Sigmoid colon (tissue), 7 donors: ENCODE data around the gene PLEKHA1. TPM values are rescaled to one million over a fixed set of nuclear protein-coding genes. Genes with fewer than 3 reads are reported as not detected.

Experiments
- DNase-seq: peaks from one replicate; pipeline ENCODE4 v3.0.0-alpha.2; 2019
- H3K27ac ChIP-seq, 4 donors: fragments of 200-600 bp; sonication (generic); one replicate each; pipeline ENCODE4 v1.5.1; 2016 to 2019; ENCODE audit warnings: mild to moderate bottlenecking in 1 of 4
- H3K27me3 ChIP-seq, 3 donors: fragments of 200-600 bp; sonication (generic); one replicate each; pipeline ENCODE4 v1.5.1; 2019; ENCODE audit warnings: mild to moderate bottlenecking in 1 of 3
- H3K36me3 ChIP-seq, 4 donors: fragments of 200-600 bp; sonication (generic); one replicate each; pipeline ENCODE4 v1.5.1; 2016 to 2019
- H3K4me1 ChIP-seq, 4 donors: fragments of 200-600 bp; sonication (generic); one replicate each; pipeline ENCODE4 v1.5.1; 2017 to 2019
- H3K4me3 ChIP-seq, 4 donors: fragments of 200-600 bp; sonication (generic); one replicate each; pipeline ENCODE4 v1.5.1; 2017 to 2019; ENCODE audit warnings: mild to moderate bottlenecking in 2 of 4, moderate library complexity in 1 of 4
- H3K9me3 ChIP-seq, 4 donors: fragments of 200-600 bp in 3 of 4; sonication (generic) in 3 of 4; one replicate each; pipeline versions ENCODE4 v1.5.1 to v1.6.1; 2013 to 2019
- CTCF ChIP-seq, 4 experiments: fragments of 450-650 bp in 3 of 4; fragments of 200-600 bp in 1 of 4; IDR thresholded peaks; one replicate each; pipeline ENCODE4 v1.5.1; 2016 to 2019; ENCODE audit warnings: antibody characterized with exemption in 4 of 4, mild to moderate bottlenecking in 3 of 4, moderate library complexity in 2 of 4
- EP300 ChIP-seq, 4 donors: sonication (generic); formaldehyde crosslinking; IDR thresholded peaks; one replicate each; pipeline ENCODE4 v1.6.1; 2017; ENCODE audit warnings: antibody characterized with exemption in 4 of 4
- POLR2A ChIP-seq, 2 donors: fragments of 450-650 bp; IDR thresholded peaks; one replicate each; pipeline ENCODE4 v1.6.1; 2016; ENCODE audit warnings: antibody characterized with exemption in 2 of 2, mild to moderate bottlenecking in 2 of 2, moderate library complexity in 2 of 2
- POLR2AphosphoS5 ChIP-seq, 4 donors: sonication (generic); formaldehyde crosslinking; IDR thresholded peaks; one replicate each; pipeline ENCODE4 v1.6.1; 2017; ENCODE audit warnings: antibody characterized with exemption in 4 of 4
- WGBS, 2 donors: extraction: QIAGEN DNeasy Blood & Tissue Kit; methylation state at CpG; one replicate each; pipeline ENCODE4 v1.1.7; 2013; 5-methylcytosine and 5-hydroxymethylcytosine counted together
- intact Hi-C: fragments of 100-400 bp; cut with DNase I; formaldehyde crosslinking; loops from one replicate; pipeline ENCODE4 v1.15.1; 2023
- polyA plus RNA-seq, 3 donors: library from polyadenylated mRNA; stranded (reverse); fragments of 200-250 nt; gene quantifications; one replicate each; pipeline ENCODE4 v1.2.3, GENCODE V29; 2013
- total RNA-seq, 4 donors: library from RNA; depleted of rRNA; stranded (reverse); fragments of >200 nt; gene quantifications; one replicate each; pipeline ENCODE4 v1.1.0, GENCODE V29; 2016
- donor health status: healthy with polysubstance abuse.
- donor health status: Bipolar disorder and iron deficiency.
- donor health status: healthy.

The PLEKHA1 gene
- total and polyA plus RNA-seq, 7 donors: 20.9 to 53.2 (median 38.4) TPM

GRCh38 chr10:122419876-122420623, 45.5 kb downstream of the PLEKHA1 start:
- TF ChIP-seq CTCF (IDR thresholded peaks at IDR 0.05) (no peak), POLR2AphosphoS5 (IDR thresholded peaks at IDR 0.05) (peak in 2 of 4 donors; percentile 13 to 24), POLR2A (IDR thresholded peaks at IDR 0.05) (no peak), EP300 (IDR thresholded peaks at IDR 0.05) (no peak)
- Histone ChIP-seq H3K4me1 (peaks cover 0 to 72% (median 48%) of the 10 kb centered on the region in 4 donors), H3K9me3 (no peaks in the 10 kb centered on the region), H3K36me3 (peaks cover 0 to 25% (median 3%) of the 10 kb centered on the region in 4 donors), H3K4me3 (no peak overlapping the region), H3K27me3 (no peaks in the 10 kb centered on the region), H3K27ac (peak overlapping the region; percentile 3 to 77 (median 64))
- intact Hi-C loops: loop anchor here (5.0 kb wide), 1 partner anchor 43 kb away; no protein-coding TSS in a partner anchor
- 72 to 85% methylated on average over 3 of the region's 3 CpGs for WGBS, 2 donors
- peak; percentile 63 for DNase-seq

- no peak for DNase-seq
- intact Hi-C loops: no loop called here
- H3K9me3 ChIP-seq: no peaks in the 10 kb centered on the region
- peaks cover 0 to 72% (median 48%) of the 10 kb centered on the region in 4 donors for H3K4me1 ChIP-seq
- H3K27ac ChIP-seq: peak overlapping the region in 3 of 4 donors; percentile 60 to 77 (median 68)
- WGBS, 2 donors: 86 to 96% methylated on average over 3 of the region's 3 CpGs
- H3K36me3 ChIP-seq: peaks cover 0 to 26% (median 3%) of the 10 kb centered on the region in 4 donors
- TF ChIP-seq POLR2AphosphoS5 (IDR thresholded peaks at IDR 0.05) (no peak), POLR2A (IDR thresholded peaks at IDR 0.05) (no peak), CTCF (IDR thresholded peaks at IDR 0.05) (no peak)
- no peak overlapping the region for H3K4me3 ChIP-seq
- H3K27me3 ChIP-seq: no peaks in the 10 kb centered on the region
Observed at GRCh38 chr10:122420624-122421007, 46.1 kb downstream of the PLEKHA1 start.

- Histone ChIP-seq H3K36me3 (peaks cover 0 to 21% (median 1%) of the 10 kb centered on the region in 4 donors), H3K27ac (peak overlapping the region in 3 of 4 donors; percentile 60 to 77 (median 68)), H3K4me3 (no peak overlapping the region), H3K4me1 (peaks cover 0 to 72% (median 48%) of the 10 kb centered on the region in 4 donors), H3K9me3 (no peaks in the 10 kb centered on the region), H3K27me3 (no peaks in the 10 kb centered on the region)
- intact Hi-C loops: no loop called here
- DNase-seq: no peak
- 72 to 88% methylated on average over 3 of the region's 3 CpGs for WGBS, 2 donors
- TF ChIP-seq POLR2AphosphoS5 (IDR thresholded peaks at IDR 0.05) (no peak), EP300 (IDR thresholded peaks at IDR 0.05) (no peak), CTCF (IDR thresholded peaks at IDR 0.05) (no peak), POLR2A (IDR thresholded peaks at IDR 0.05) (no peak)
Observed at GRCh38 chr10:122421054-122421625, 46.6 kb downstream of the PLEKHA1 start.

- peak overlapping the region in 3 of 4 donors; percentile 60 to 77 (median 68) for H3K27ac ChIP-seq
- H3K4me1 ChIP-seq: peaks cover 0 to 72% (median 48%) of the 10 kb centered on the region in 4 donors
Observed at GRCh38 chr10:122421742-122422141, 47.2 kb downstream of the PLEKHA1 start.

More at GRCh38 chr10:122421742-122422141, 47.2 kb downstream of the PLEKHA1 start:
- H3K27me3 ChIP-seq: no peaks in the 10 kb centered on the region
- H3K36me3 ChIP-seq: peaks cover 0 to 18% (median 0%) of the 10 kb centered on the region in 4 donors
- TF ChIP-seq CTCF (IDR thresholded peaks at IDR 0.05): no peak
- no peak for TF ChIP-seq POLR2AphosphoS5 (IDR thresholded peaks at IDR 0.05)
- TF ChIP-seq POLR2A (IDR thresholded peaks at IDR 0.05): no peak
- TF ChIP-seq EP300 (IDR thresholded peaks at IDR 0.05): no peak
- intact Hi-C loops: no loop called here
- no peak for DNase-seq
- H3K9me3 ChIP-seq: no peaks in the 10 kb centered on the region
- no peak overlapping the region for H3K4me3 ChIP-seq
